ENCODE data around the gene PGM1.
"Not testable (repeated sequence)": the region's sequence is repeated elsewhere in the genome, so short reads cannot be mapped to it uniquely, and the experiment has no call there.

The PGM1 gene

GRCh38 chr1:63593303-63593885 is at the start of gene PGM1:
Gene PGM1, plus strand, starts transcription at chr1:63593411. Its CDS starts 78 bp downstream, at chr1:63593489.
- DNase-seq (ENCODE audit: low spot score) = peak; percentile 58

- DNase-seq (ENCODE audit: low spot score) = no peak
Observed at GRCh38 chr1:63545780-63546179, 47.4 kb upstream of the PGM1 start.

- no peak for DNase-seq (ENCODE audit: low spot score)
Observed at GRCh38 chr1:63547621-63548294, 45.5 kb upstream of the PGM1 start.

GRCh38 chr1:63548303-63548702 is 44.9 kb upstream of the PGM1 start:
- DNase-seq (ENCODE audit: low spot score) = no peak

- no peak for DNase-seq (ENCODE audit: low spot score)
Observed at GRCh38 chr1:63548877-63549276, 44.3 kb upstream of the PGM1 start.

GRCh38 chr1:63555480-63555879 is 37.7 kb upstream of the PGM1 start:
- DNase-seq (ENCODE audit: low spot score) = no peak

GRCh38 chr1:63557365-63557987 is 35.7 kb upstream of the PGM1 start:
- peak; percentile 17 for DNase-seq (ENCODE audit: low spot score)

GRCh38 chr1:63559357-63559756 is 33.9 kb upstream of the PGM1 start:
- no peak for DNase-seq (ENCODE audit: low spot score)

GRCh38 chr1:63563745-63564144 is 29.5 kb upstream of the PGM1 start:
- DNase-seq (ENCODE audit: low spot score) = no peak

GRCh38 chr1:63569068-63569467 is 24.1 kb upstream of the PGM1 start:
- no peak for DNase-seq (ENCODE audit: low spot score)

- no peak for DNase-seq (ENCODE audit: low spot score)
Observed at GRCh38 chr1:63569640-63570316, 23.4 kb upstream of the PGM1 start.

- not testable (repeated sequence) for DNase-seq (ENCODE audit: low spot score)
Observed at GRCh38 chr1:63572686-63573085, 20.5 kb upstream of the PGM1 start.

GRCh38 chr1:63574203-63574796 is 18.9 kb upstream of the PGM1 start:
- DNase-seq (ENCODE audit: low spot score) = not testable (repeated sequence)

- DNase-seq (ENCODE audit: low spot score) = peak; percentile 30
Observed at GRCh38 chr1:63575340-63575826, 17.8 kb upstream of the PGM1 start.

- not testable (repeated sequence) for DNase-seq (ENCODE audit: low spot score)
Observed at GRCh38 chr1:63586326-63586725, 6.9 kb upstream of the PGM1 start.

- DNase-seq (ENCODE audit: low spot score) = no peak
Observed at GRCh38 chr1:63590166-63590560, 3.0 kb upstream of the PGM1 start.

GRCh38 chr1:63592536-63593302 is 492 bp upstream of the PGM1 start:
- peak; percentile 22 for DNase-seq (ENCODE audit: low spot score)

- peak; percentile 35 for DNase-seq (ENCODE audit: low spot score)
Observed at GRCh38 chr1:63593886-63594605, 835 bp downstream of the PGM1 start.

- no peak for DNase-seq (ENCODE audit: low spot score)
Observed at GRCh38 chr1:63595435-63595834, 2.2 kb downstream of the PGM1 start.

GRCh38 chr1:63599799-63600198 is 6.6 kb downstream of the PGM1 start:
- DNase-seq (ENCODE audit: low spot score) = no peak

GRCh38 chr1:63600248-63600647 is 7.0 kb downstream of the PGM1 start:
- no peak for DNase-seq (ENCODE audit: low spot score)

All from pons (tissue), 1 donor.